ENCODE results near the gene PLAGL2.
"Not testable (repeated sequence)": the region's sequence is repeated elsewhere in the genome, so short reads cannot be mapped to it uniquely, and the experiment has no call there.

Gene PLAGL2

GRCh38 chr20:32201977-32202363 lies 5.6 kb downstream of the PLAGL2 start:
- TF ChIP-seq ZFX (IDR thresholded peaks at IDR 0.05; ENCODE audit: borderline replicate concordance) (no peak), CTCF (IDR thresholded peaks at IDR 0.05) (no peak)
- H3K27ac ChIP-seq, result no peak overlapping the region

GRCh38 chr20:32201296-32201976 lies 6.1 kb downstream of the PLAGL2 start:
- no peak for TF ChIP-seq ZFX (IDR thresholded peaks at IDR 0.05; ENCODE audit: borderline replicate concordance)
- TF ChIP-seq CTCF (IDR thresholded peaks at IDR 0.05), result no peak
- H3K27ac ChIP-seq, result no peak overlapping the region

- TF ChIP-seq CTCF (IDR thresholded peaks at IDR 0.05) (no peak), ZFX (IDR thresholded peaks at IDR 0.05; ENCODE audit: borderline replicate concordance) (no peak)
- H3K27ac ChIP-seq, result no peak overlapping the region
These were observed 8.5 kb downstream of the PLAGL2 start for GRCh38 chr20:32199006-32199405.

- not testable (repeated sequence) for H3K27ac ChIP-seq
- peak; percentile 10; the same call in 1 of the 2 replicates for TF ChIP-seq CTCF (IDR thresholded peaks at IDR 0.05)
These were observed 10.4 kb downstream of the PLAGL2 start for GRCh38 chr20:32197136-32197535.

GRCh38 chr20:32196613-32197012 lies 10.9 kb downstream of the PLAGL2 start:
- not testable (repeated sequence) for H3K27ac ChIP-seq

GRCh38 chr20:32195581-32195980 lies 12.0 kb downstream of the PLAGL2 start:
- TF ChIP-seq CTCF (IDR thresholded peaks at IDR 0.05) (no peak), ZFX (IDR thresholded peaks at IDR 0.05; ENCODE audit: borderline replicate concordance) (no peak)

GRCh38 chr20:32193996-32194395 lies 13.5 kb downstream of the PLAGL2 start:
- no peak overlapping the region for H3K27ac ChIP-seq
- no peak for TF ChIP-seq CTCF (IDR thresholded peaks at IDR 0.05)
- TF ChIP-seq ZFX (IDR thresholded peaks at IDR 0.05; ENCODE audit: borderline replicate concordance), result no peak

More at GRCh38 chr20:32195581-32195980, 12.0 kb downstream of the PLAGL2 start:
- H3K27ac ChIP-seq, result no peak overlapping the region

GRCh38 chr20:32193336-32193735 lies 14.2 kb downstream of the PLAGL2 start:
- not testable (repeated sequence) for H3K27ac ChIP-seq

All from 22Rv1 (cell line).